Activated CD4-positive, alpha-beta memory T cell treated with anti-CD3 and anti-CD28 coated beads, Interleukin-2, amount 10 ng/mL, durations not matched to agents 7 days and 5 days (primary cell): ENCODE measurements around the gene PBXIP1. TPM values are rescaled to one million over a fixed set of nuclear protein-coding genes. Genes with fewer than 3 reads are reported as not detected.
"Not testable (repeated sequence)": the region's sequence is repeated elsewhere in the genome, so short reads cannot be mapped to it uniquely, and the experiment has no call there.

Experiments used
- CTCF ChIA-PET: fragments of 350-600 bp; sonication (Branson Sonifier 250); formaldehyde crosslinking; loops from one replicate; lab custom pipeline; 2021; ENCODE audit warnings: antibody characterized with exemption, inconsistent platforms; lab: Charles Lee
- POLR2A ChIA-PET: fragments of 350-600 bp; sonication (Branson Sonifier 250); formaldehyde crosslinking; loops from one replicate; lab custom pipeline; 2021; ENCODE audit warnings: antibody characterized with exemption; lab: Charles Lee
- DNase-seq: peaks from one replicate; pipeline ENCODE4 v3.0.0-alpha.2; 2020
- H3K27ac Mint-ChIP-seq: one replicate; pipeline ENCODE4 v1.8.0; 2021; ENCODE audit warnings: mild to moderate bottlenecking, mixed read lengths
- H3K27me3 Mint-ChIP-seq: one replicate; pipeline ENCODE4 v1.8.0; 2021; ENCODE audit warnings: mixed read lengths
- H3K36me3 Mint-ChIP-seq: one replicate; pipeline ENCODE4 v1.8.0; 2021; ENCODE audit warnings: low read depth, mixed read lengths
- H3K4me1 Mint-ChIP-seq: one replicate; pipeline ENCODE4 v1.8.0; 2021; ENCODE audit warnings: mixed read lengths
- H3K4me3 Mint-ChIP-seq: one replicate; pipeline ENCODE4 v1.8.0; 2021; ENCODE audit warnings: mild to moderate bottlenecking, mixed read lengths
- H3K9me3 Mint-ChIP-seq: one replicate; pipeline ENCODE4 v1.8.0; 2021; ENCODE audit warnings: mixed read lengths
- total RNA-seq, 2 experiments: library from RNA; stranded (reverse); gene quantifications; one replicate each; pipeline ENCODE4 v1.2.3, GENCODE V29; 2021

PBXIP1 gene
- total RNA-seq, 2 experiments from 2014 or later, result 169 TPM

GRCh38 chr1:155000411-155000725 lies 44.5 kb upstream of the PBXIP1 start:
- Mint-ChIP-seq H3K36me3 (peaks cover 16% of the 10 kb centered on the region), H3K9me3 (no peaks in the 10 kb centered on the region), H3K27me3 (no peaks in the 10 kb centered on the region), H3K4me1 (peaks cover 44% of the 10 kb centered on the region), H3K4me3 (peak overlapping the region; percentile 90), H3K27ac (peak overlapping the region; percentile 91)
- CTCF ChIA-PET, result interaction anchor here (0.6 to 11.4 kb wide), 12 partner anchors 8 to 61 kb away, joined by 3 to 139 read pairs (median 15); partner anchors contain the start of genes CKS1B, FLAD1, PBXIP1 and PYGO2
- POLR2A ChIA-PET, result interaction anchor here (1.0 to 13.2 kb wide), 9 partner anchors 13 to 64 kb away, joined by 3 to 203 read pairs (median 10); partner anchors contain the start of genes ADAM15, CKS1B, FLAD1 and PBXIP1
- peak; percentile 39 for DNase-seq

GRCh38 chr1:154999571-155000410 lies 43.9 kb upstream of the PBXIP1 start:
- H3K4me1 Mint-ChIP-seq, result peaks cover 40% of the 10 kb centered on the region
- DNase-seq, result peak; percentile 41
- CTCF ChIA-PET, result interaction anchor here (0.6 to 11.4 kb wide), 22 partner anchors 8 to 440 kb away, joined by 3 to 139 read pairs (median 5); partner anchors contain the start of genes ADAM15, CKS1B, FLAD1 and KRTCAP2
- H3K27ac Mint-ChIP-seq, result peak overlapping the region; percentile 89
- no peaks in the 10 kb centered on the region for H3K9me3 Mint-ChIP-seq
- POLR2A ChIA-PET, result interaction anchor here (1.0 to 13.2 kb wide), 10 partner anchors 14 to 63 kb away, joined by 3 to 203 read pairs (median 8); partner anchors contain the start of genes ADAM15, CKS1B, FLAD1 and PBXIP1
- peaks cover 16% of the 10 kb centered on the region for H3K36me3 Mint-ChIP-seq
- H3K27me3 Mint-ChIP-seq, result no peaks in the 10 kb centered on the region
- H3K4me3 Mint-ChIP-seq, result peak overlapping the region; percentile 90

- Mint-ChIP-seq H3K4me1 (peaks cover 33% of the 10 kb centered on the region), H3K27me3 (no peaks in the 10 kb centered on the region), H3K27ac (peak overlapping the region; percentile 85), H3K36me3 (peaks cover 8% of the 10 kb centered on the region), H3K4me3 (peak overlapping the region; percentile 72), H3K9me3 (no peaks in the 10 kb centered on the region)
- DNase-seq, result peak; percentile 76
- CTCF ChIA-PET, result interaction anchor here (0.6 to 11.4 kb wide), 27 partner anchors 9 to 439 kb away, joined by 3 to 139 read pairs (median 4); partner anchors contain the start of genes ADAM15, CKS1B, FLAD1 and KRTCAP2
- POLR2A ChIA-PET, result interaction anchor here (1.0 to 13.2 kb wide), 8 partner anchors 15 to 62 kb away, joined by 3 to 203 read pairs (median 10); partner anchors contain the start of genes ADAM15, CKS1B, FLAD1 and PBXIP1
Observed at GRCh38 chr1:154998818-154999570, 43.1 kb upstream of the PBXIP1 start.

GRCh38 chr1:154998201-154998780 lies 42.4 kb upstream of the PBXIP1 start:
- Mint-ChIP-seq H3K27ac (peak overlapping the region; percentile 54), H3K27me3 (no peaks in the 10 kb centered on the region), H3K4me3 (no peak overlapping the region), H3K36me3 (peaks cover 4% of the 10 kb centered on the region), H3K4me1 (peaks cover 31% of the 10 kb centered on the region), H3K9me3 (no peaks in the 10 kb centered on the region)
- CTCF ChIA-PET, result interaction anchor here (0.6 to 11.4 kb wide), 22 partner anchors 10 to 329 kb away, joined by 3 to 139 read pairs (median 4); partner anchors contain the start of genes CKS1B, FLAD1, KRTCAP2 and PBXIP1
- POLR2A ChIA-PET, result interaction anchor here (1.0 to 13.2 kb wide), 7 partner anchors 15 to 62 kb away, joined by 5 to 203 read pairs (median 11); partner anchors contain the start of genes ADAM15, CKS1B, FLAD1 and PBXIP1
- no peak for DNase-seq

- Mint-ChIP-seq H3K4me1 (peaks cover 31% of the 10 kb centered on the region), H3K9me3 (no peaks in the 10 kb centered on the region), H3K27ac (no peak overlapping the region), H3K27me3 (no peaks in the 10 kb centered on the region), H3K4me3 (no peak overlapping the region), H3K36me3 (no peaks in the 10 kb centered on the region)
- ChIA-PET CTCF (interaction anchor here (0.6 to 11.4 kb wide), 9 partner anchors 13 to 64 kb away, joined by 3 to 139 read pairs (median 6); partner anchors contain the start of genes ADAM15 and FLAD1), POLR2A (interaction anchor here (0.8 to 13.2 kb wide), 5 partner anchors 9 to 43 kb away, joined by 3 to 203 read pairs (median 7); partner anchors contain the start of genes CKS1B and FLAD1)
- DNase-seq, result no peak
Observed at GRCh38 chr1:154996966-154997701, 41.2 kb upstream of the PBXIP1 start.

- not testable (repeated sequence) for H3K9me3 Mint-ChIP-seq, DNase-seq, H3K36me3 Mint-ChIP-seq, H3K27me3 Mint-ChIP-seq, H3K4me3 Mint-ChIP-seq, H3K27ac Mint-ChIP-seq
- POLR2A ChIA-PET, result interaction anchor here (1.2 to 13.2 kb wide), 6 partner anchors 13 to 41 kb away, joined by 3 to 203 read pairs (median 15); partner anchors contain the start of genes CKS1B, FLAD1 and PBXIP1
- CTCF ChIA-PET, result interaction anchor here (0.7 to 11.4 kb wide), 10 partner anchors 11 to 1485 kb away, joined by 3 to 139 read pairs (median 3); partner anchors contain the start of gene FLAD1
- H3K4me1 Mint-ChIP-seq, result peaks cover 31% of the 10 kb centered on the region
Observed at GRCh38 chr1:154995301-154995983, 39.5 kb upstream of the PBXIP1 start.

- H3K27me3 Mint-ChIP-seq, result no peaks in the 10 kb centered on the region
- CTCF ChIA-PET, result interaction anchor here (0.9 to 11.4 kb wide), 4 partner anchors 21 to 1486 kb away, joined by 3 to 139 read pairs (median 6); no protein-coding TSS in a partner anchor
- H3K27ac Mint-ChIP-seq, result no peak overlapping the region
- H3K36me3 Mint-ChIP-seq, result peaks cover 10% of the 10 kb centered on the region
- no peak for DNase-seq
- POLR2A ChIA-PET, result interaction anchor here (1.0 to 13.2 kb wide), 8 partner anchors 10 to 67 kb away, joined by 3 to 203 read pairs (median 5); partner anchors contain the start of genes CKS1B, FLAD1 and PBXIP1
- H3K4me1 Mint-ChIP-seq, result peaks cover 24% of the 10 kb centered on the region
- no peak overlapping the region for H3K4me3 Mint-ChIP-seq
- no peaks in the 10 kb centered on the region for H3K9me3 Mint-ChIP-seq
Observed at GRCh38 chr1:154994591-154994990, 38.7 kb upstream of the PBXIP1 start.

- DNase-seq, result no peak
- Mint-ChIP-seq H3K36me3 (peaks cover 14% of the 10 kb centered on the region), H3K4me1 (peaks cover 23% of the 10 kb centered on the region), H3K27ac (no peak overlapping the region), H3K4me3 (no peak overlapping the region), H3K27me3 (no peaks in the 10 kb centered on the region), H3K9me3 (no peaks in the 10 kb centered on the region)
- CTCF ChIA-PET, result interaction anchor here (0.9 to 11.4 kb wide), 4 partner anchors 21 to 97 kb away, joined by 4 to 139 read pairs (median 6); no protein-coding TSS in a partner anchor
- POLR2A ChIA-PET, result interaction anchor here (1.0 to 13.2 kb wide), 9 partner anchors 10 to 67 kb away, joined by 3 to 203 read pairs (median 4); partner anchors contain the start of genes CKS1B, FLAD1, PBXIP1 and PMVK
Observed at GRCh38 chr1:154994269-154994587, 38.3 kb upstream of the PBXIP1 start.

- Mint-ChIP-seq H3K27me3 (no peaks in the 10 kb centered on the region), H3K4me1 (peaks cover 22% of the 10 kb centered on the region), H3K9me3 (no peaks in the 10 kb centered on the region), H3K4me3 (no peak within 1 kb of the TSS), H3K36me3 (peaks cover 19% of the 10 kb centered on the region), H3K27ac (no peak within 1 kb of the TSS)
- ChIA-PET CTCF (interaction anchor here (0.9 to 11.4 kb wide), 5 partner anchors 22 to 98 kb away, joined by 3 to 139 read pairs (median 4); partner anchors contain the start of gene PYGO2), POLR2A (interaction anchor here (0.7 to 13.2 kb wide), 9 partner anchors 9 to 78 kb away, joined by 3 to 203 read pairs (median 4); partner anchors contain the start of genes CKS1B, FLAD1, PBXIP1 and PMVK)
- no peak for DNase-seq
Observed at GRCh38 chr1:154993572-154994268, 37.8 kb upstream of the PBXIP1 start, which contains the start of gene LENEP. TSS of gene LENEP (plus strand) at chr1:154993586. CDS start at chr1:154993608, 22 bp downstream.
